H9 (cell line): ENCODE measurements around the gene TBC1D25. TPM values are rescaled to one million over a fixed set of nuclear protein-coding genes. Genes with fewer than 3 reads are reported as not detected.
A peak's percentile ranks its signal among the peaks of the same experiment; 100 is the strongest.

Experiments used
- DNase-seq: peaks from one replicate; pipeline ENCODE4 v3.0.0-alpha.2; 2017
- H2AFZ ChIP-seq: one replicate; pipeline ENCODE4 v1.6.1; 2013; ENCODE audit warnings: mild to moderate bottlenecking, low read length, control low read depth, moderate library complexity
- H2AK5ac ChIP-seq: 2 replicates; pipeline ENCODE4 v1.6.1; 2013; ENCODE audit warnings: low read length, control low read depth, mixed read lengths; ENCODE audit not compliant: insufficient read length
- H2BK120ac ChIP-seq: one replicate; pipeline ENCODE4 v1.6.1; 2013; ENCODE audit warnings: low read depth, mild to moderate bottlenecking, low read length, control low read depth, inconsistent platforms; ENCODE audit not compliant: poor library complexity, severe bottlenecking
- H2BK12ac ChIP-seq: 2 replicates; pipeline ENCODE4 v1.6.1; 2013; ENCODE audit warnings: low read length, control low read depth, mixed read lengths, low read depth; ENCODE audit not compliant: insufficient read length
- H2BK15ac ChIP-seq: 2 replicates; pipeline ENCODE4 v1.6.1; 2013; ENCODE audit warnings: low read depth, low read length, control low read depth
- H2BK20ac ChIP-seq: one replicate; pipeline ENCODE4 v1.6.1; 2013; ENCODE audit warnings: low read depth, mild to moderate bottlenecking, low read length, control low read depth, inconsistent platforms; ENCODE audit not compliant: poor library complexity, severe bottlenecking
- H2BK5ac ChIP-seq: 2 replicates; pipeline ENCODE4 v1.6.1; 2013; ENCODE audit warnings: low read length, control low read depth, mixed read lengths; ENCODE audit not compliant: insufficient read length
- H3K14ac ChIP-seq: 2 replicates; pipeline ENCODE4 v1.6.1; 2013; ENCODE audit warnings: low read length, control low read depth; ENCODE audit not compliant: insufficient read depth
- H3K18ac ChIP-seq: 2 replicates; pipeline ENCODE4 v1.6.1; 2013; ENCODE audit warnings: low read depth, mild to moderate bottlenecking, mixed read lengths, low read length, control low read depth; ENCODE audit not compliant: insufficient read length
- H3K23ac ChIP-seq: 2 replicates; pipeline ENCODE4 v1.6.1; 2013; ENCODE audit warnings: low read length, control low read depth, mixed read lengths, low read depth; ENCODE audit not compliant: insufficient read length
- H3K23me2 ChIP-seq: 2 replicates; pipeline ENCODE4 v1.6.1; 2013; ENCODE audit warnings: low read depth, mild to moderate bottlenecking, mixed read lengths, low read length, control low read depth; ENCODE audit not compliant: insufficient read length, poor library complexity, severe bottlenecking
- H3K27ac ChIP-seq: 2 replicates; pipeline ENCODE4 v1.5.1; 2013; ENCODE audit warnings: low read length, control low read depth, mixed read lengths, low read depth; ENCODE audit not compliant: insufficient read length
- H3K27me3 ChIP-seq: 2 replicates; pipeline ENCODE4 v1.6.1; 2013; ENCODE audit warnings: low read length, control low read depth, inconsistent platforms; ENCODE audit not compliant: insufficient read depth
- H3K4ac ChIP-seq: 2 replicates; pipeline ENCODE4 v1.6.1; 2013; ENCODE audit warnings: low read depth, mild to moderate bottlenecking, control low read depth, inconsistent platforms, low read length, moderate library complexity
- H3K4me1 ChIP-seq: 2 replicates; pipeline ENCODE4 v1.6.1; 2013; ENCODE audit warnings: low read length, control low read depth, inconsistent platforms; ENCODE audit not compliant: insufficient read depth
- H3K4me2 ChIP-seq: 2 replicates; pipeline ENCODE4 v1.6.1; 2013; ENCODE audit warnings: low read length, control low read depth, mixed read lengths; ENCODE audit not compliant: insufficient read length, insufficient read depth
- H3K56ac ChIP-seq: 2 replicates; pipeline ENCODE4 v1.6.1; 2013; ENCODE audit warnings: low read depth, mild to moderate bottlenecking, mixed read lengths, low read length, control low read depth; ENCODE audit not compliant: insufficient read length
- H3K79me1 ChIP-seq: 2 replicates; pipeline ENCODE4 v1.6.1; 2013; ENCODE audit warnings: low read depth, mild to moderate bottlenecking, moderate library complexity, low read length, control low read depth, inconsistent platforms; ENCODE audit not compliant: insufficient read depth, poor library complexity, severe bottlenecking
- H3K79me2 ChIP-seq: 2 replicates; pipeline ENCODE4 v1.6.1; 2013; ENCODE audit warnings: low read length, control low read depth, inconsistent platforms; ENCODE audit not compliant: insufficient read depth
- H3K9ac ChIP-seq: 2 replicates; pipeline ENCODE4 v1.6.1; 2013; ENCODE audit warnings: low read length, control low read depth, mixed read lengths; ENCODE audit not compliant: insufficient read length; ENCODE audit errors: extremely low read depth
- H3K9me3 ChIP-seq: one replicate; pipeline ENCODE4 v1.6.1; 2013; ENCODE audit warnings: low read depth, low read length, inconsistent platforms; ENCODE audit not compliant: control insufficient read depth
- H3T11ph ChIP-seq: one replicate; pipeline ENCODE4 v1.6.1; 2013; ENCODE audit warnings: mild to moderate bottlenecking, low read length, control low read depth, inconsistent platforms
- H4K20me1 ChIP-seq: one replicate; pipeline ENCODE4 v1.6.1; 2013; ENCODE audit not compliant: control insufficient read depth, insufficient read length, insufficient read depth
- H4K5ac ChIP-seq: 2 replicates; pipeline ENCODE4 v1.6.1; 2013; ENCODE audit warnings: low read depth, mild to moderate bottlenecking, mixed read lengths, low read length, control low read depth; ENCODE audit not compliant: insufficient read length
- H4K8ac ChIP-seq: replicated peaks from 2 replicates; pipeline ENCODE4 v1.6.1; 2013; ENCODE audit warnings: low read length, control low read depth, mixed read lengths, low read depth; ENCODE audit not compliant: insufficient read length
- H4K91ac ChIP-seq: 2 replicates; pipeline ENCODE4 v1.6.1; 2013; ENCODE audit warnings: low read depth, mild to moderate bottlenecking, moderate library complexity, mixed read lengths, low read length, control low read depth; ENCODE audit not compliant: insufficient read length
- H3K27ac Mint-ChIP-seq, 3 experiments: 2 replicates in 2 of 3; 3 replicates in 1 of 3; pipeline ENCODE4 v1.8.0; 2020 to 2021; ENCODE audit warnings: mixed read lengths in 3 of 3, mild to moderate bottlenecking in 1 of 3, moderate library complexity in 1 of 3
- H3K27me3 Mint-ChIP-seq: 2 replicates; pipeline ENCODE4 v1.8.0; 2021; ENCODE audit warnings: low read depth, mild to moderate bottlenecking, moderate library complexity, mixed read lengths
- H3K36me3 Mint-ChIP-seq, 3 experiments: 2 replicates in 2 of 3; 3 replicates in 1 of 3; pipeline ENCODE4 v1.8.0; 2020 to 2021; ENCODE audit warnings: low read depth in 3 of 3, mixed read lengths in 3 of 3; ENCODE audit not compliant: insufficient read depth in 1 of 3
- H3K4me1 Mint-ChIP-seq, 2 experiments: 2 replicates each; pipeline ENCODE4 v1.8.0; 2020; ENCODE audit warnings: mixed read lengths in 2 of 2
- H3K4me3 Mint-ChIP-seq, 2 experiments: 2 replicates in 1 of 2; 3 replicates in 1 of 2; pipeline ENCODE4 v1.8.0; 2020 to 2021; ENCODE audit warnings: mild to moderate bottlenecking in 2 of 2, mixed read lengths in 2 of 2, moderate library complexity in 1 of 2
- H3K9me3 Mint-ChIP-seq, 2 experiments: 2 replicates in 1 of 2; 3 replicates in 1 of 2; pipeline ENCODE4 v1.8.0; 2020; ENCODE audit warnings: mild to moderate bottlenecking in 2 of 2, mixed read lengths in 2 of 2, moderate library complexity in 1 of 2
- WGBS: extraction: QIAGEN DNeasy Blood & Tissue Kit; methylation state at CpG from one replicate; pipeline ENCODE4 v1.1.7; 2013; ENCODE audit warnings: missing lambda C conversion rate, low lambda C conversion rate, mixed read lengths; ENCODE audit not compliant: insufficient read length; ENCODE audit errors: extremely low coverage; 5-methylcytosine and 5-hydroxymethylcytosine counted together
- total RNA-seq: library from RNA; stranded (reverse); gene quantifications from 2 replicates; pipeline ENCODE4 v1.2.1, GENCODE V29; 2021
- TF ChIP-seq, protein P1 (sequence below): fragments of 200-600 bp; sonication (generic); conservative IDR thresholded peaks from 3 replicates; pipeline ENCODE4 v1.8.0; 2021; ENCODE audit warnings: antibody characterized with exemption, mild to moderate bottlenecking

Gene TBC1D25
- total RNA-seq, 1 experiment from 2014 or later, result 10.2 TPM

DNA sequence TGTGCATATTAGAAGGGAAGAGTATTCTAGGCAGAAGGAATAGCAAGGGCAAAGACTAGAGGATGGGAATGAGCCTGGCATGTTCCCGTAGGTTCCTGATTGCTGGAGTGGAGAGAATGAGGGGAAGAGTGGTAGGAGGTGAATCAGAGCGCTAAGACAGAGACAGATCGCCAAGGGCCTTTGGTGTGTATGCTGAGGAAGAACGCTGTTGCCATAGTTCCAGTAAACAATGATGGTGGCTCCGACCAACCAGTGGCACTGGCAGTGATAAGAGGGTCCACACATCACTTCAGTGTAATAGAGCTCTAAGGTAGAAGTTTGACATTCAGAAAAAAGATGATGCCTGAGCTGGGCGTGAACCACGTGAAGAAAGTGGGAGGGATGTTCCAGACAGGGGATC lies 966 bp downstream of the TBC1D25 start:
- Histone ChIP-seq H3K23ac (no peak overlapping the region), H2BK120ac (no peak overlapping the region), H3K23me2 (no peaks in the 10 kb centered on the region), H3K4ac (no peak overlapping the region), H3K56ac (no peak overlapping the region), H3K79me2 (no peaks in the 10 kb centered on the region), H3K4me2 (peak overlapping the region; percentile 63), H2BK12ac (no peak overlapping the region), H3K9me3 (peaks cover 19% of the 10 kb centered on the region), H3K14ac (no peak overlapping the region), H4K5ac (no peak overlapping the region), H4K8ac (no peak overlapping the region), H2BK15ac (no peak overlapping the region), H3K27me3 (no peaks in the 10 kb centered on the region), H2AK5ac (no peak overlapping the region), H4K91ac (no peak overlapping the region), H3K27ac (no peak overlapping the region), H3T11ph (no peak overlapping the region), H3K9ac (no peak overlapping the region), H2BK5ac (no peak overlapping the region), H3K18ac (no peak overlapping the region), H3K79me1 (no peaks in the 10 kb centered on the region), H2AFZ (no peak overlapping the region), H3K4me1 (no peaks in the 10 kb centered on the region), H2BK20ac (no peak overlapping the region), H4K20me1 (no peaks in the 10 kb centered on the region)
- no peak for DNase-seq
- no CpG with 5 or more reads among the region's 7 CpGs for WGBS
- Mint-ChIP-seq H3K36me3 (peaks cover 7 to 28% (median 7%) of the 10 kb centered on the region in 3 experiments), H3K9me3 (peaks cover 60 to 79% of the 10 kb centered on the region in 2 experiments), H3K27ac (no peak overlapping the region), H3K27me3 (no peaks in the 10 kb centered on the region), H3K4me1 (peaks cover 5 to 6% of the 10 kb centered on the region in 2 experiments), H3K4me3 (peak overlapping the region; percentile 87 to 91)
- TF ChIP-seq, protein P1, sequence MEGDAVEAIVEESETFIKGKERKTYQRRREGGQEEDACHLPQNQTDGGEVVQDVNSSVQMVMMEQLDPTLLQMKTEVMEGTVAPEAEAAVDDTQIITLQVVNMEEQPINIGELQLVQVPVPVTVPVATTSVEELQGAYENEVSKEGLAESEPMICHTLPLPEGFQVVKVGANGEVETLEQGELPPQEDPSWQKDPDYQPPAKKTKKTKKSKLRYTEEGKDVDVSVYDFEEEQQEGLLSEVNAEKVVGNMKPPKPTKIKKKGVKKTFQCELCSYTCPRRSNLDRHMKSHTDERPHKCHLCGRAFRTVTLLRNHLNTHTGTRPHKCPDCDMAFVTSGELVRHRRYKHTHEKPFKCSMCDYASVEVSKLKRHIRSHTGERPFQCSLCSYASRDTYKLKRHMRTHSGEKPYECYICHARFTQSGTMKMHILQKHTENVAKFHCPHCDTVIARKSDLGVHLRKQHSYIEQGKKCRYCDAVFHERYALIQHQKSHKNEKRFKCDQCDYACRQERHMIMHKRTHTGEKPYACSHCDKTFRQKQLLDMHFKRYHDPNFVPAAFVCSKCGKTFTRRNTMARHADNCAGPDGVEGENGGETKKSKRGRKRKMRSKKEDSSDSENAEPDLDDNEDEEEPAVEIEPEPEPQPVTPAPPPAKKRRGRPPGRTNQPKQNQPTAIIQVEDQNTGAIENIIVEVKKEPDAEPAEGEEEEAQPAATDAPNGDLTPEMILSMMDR, result no peak
